ENCODE measurements around the gene SORBS2. TPM values are rescaled to one million over a fixed set of nuclear protein-coding genes. Genes with fewer than 3 reads are reported as not detected.
"Not testable (repeated sequence)": the region's sequence is repeated elsewhere in the genome, so short reads cannot be mapped to it uniquely, and the experiment has no call there.

Gene SORBS2
- total RNA-seq, 1 donor from 2014 or later, result 43.2 TPM

GRCh38 chr4:185708348-185708747 lies 103.6 kb downstream of the SORBS2 start:
- no peak for DNase-seq (ENCODE audit: extremely low spot score, unreplicated experiment)
- Mint-ChIP-seq H3K9me3 (no peaks in the 10 kb centered on the region), H3K4me3 (no peak overlapping the region), H3K27ac (peak overlapping the region; percentile 60), H3K36me3 (peaks cover 6% of the 10 kb centered on the region), H3K27me3 (no peaks in the 10 kb centered on the region), H3K4me1 (ENCODE audit: unreplicated experiment) (peaks cover 18% of the 10 kb centered on the region)
- no peak for TF ChIP-seq CTCF (conservative IDR thresholded peaks at IDR 0.05)

GRCh38 chr4:185707622-185708021 lies 104.4 kb downstream of the SORBS2 start:
- not testable (repeated sequence) for H3K36me3 Mint-ChIP-seq; H3K9me3 Mint-ChIP-seq; H3K27ac Mint-ChIP-seq; H3K4me3 Mint-ChIP-seq; DNase-seq (ENCODE audit: extremely low spot score, unreplicated experiment); H3K27me3 Mint-ChIP-seq
- H3K4me1 Mint-ChIP-seq (ENCODE audit: unreplicated experiment), result peaks cover 11% of the 10 kb centered on the region

GRCh38 chr4:185702147-185702663 lies 109.8 kb downstream of the SORBS2 start:
- no peaks in the 10 kb centered on the region for H3K9me3 Mint-ChIP-seq
- no peaks in the 10 kb centered on the region for H3K36me3 Mint-ChIP-seq
- DNase-seq (ENCODE audit: extremely low spot score, unreplicated experiment), result no peak
- no peak overlapping the region for H3K27ac Mint-ChIP-seq
- peaks cover 3% of the 10 kb centered on the region for H3K27me3 Mint-ChIP-seq
- TF ChIP-seq CTCF (conservative IDR thresholded peaks at IDR 0.05), result no peak
- no peak overlapping the region for H3K4me3 Mint-ChIP-seq
- H3K4me1 Mint-ChIP-seq (ENCODE audit: unreplicated experiment), result peaks cover 9% of the 10 kb centered on the region

- no peak for DNase-seq (ENCODE audit: extremely low spot score, unreplicated experiment)
- H3K4me3 Mint-ChIP-seq, result no peak overlapping the region
- TF ChIP-seq CTCF (conservative IDR thresholded peaks at IDR 0.05), result no peak
- no peak overlapping the region for H3K27ac Mint-ChIP-seq
- H3K27me3 Mint-ChIP-seq, result peaks cover 4% of the 10 kb centered on the region
- no peaks in the 10 kb centered on the region for H3K9me3 Mint-ChIP-seq
- no peaks in the 10 kb centered on the region for H3K36me3 Mint-ChIP-seq
- peaks cover 9% of the 10 kb centered on the region for H3K4me1 Mint-ChIP-seq (ENCODE audit: unreplicated experiment)
Measured at GRCh38 chr4:185700630-185701029, 111.4 kb downstream of the SORBS2 start.

- Mint-ChIP-seq H3K4me3 (no peak overlapping the region), H3K36me3 (no peaks in the 10 kb centered on the region), H3K9me3 (no peaks in the 10 kb centered on the region), H3K27me3 (peaks cover 4% of the 10 kb centered on the region), H3K27ac (no peak overlapping the region), H3K4me1 (ENCODE audit: unreplicated experiment) (peaks cover 9% of the 10 kb centered on the region)
- no peak for DNase-seq (ENCODE audit: extremely low spot score, unreplicated experiment)
- TF ChIP-seq CTCF (conservative IDR thresholded peaks at IDR 0.05), result no peak
Measured at GRCh38 chr4:185700048-185700447, 111.9 kb downstream of the SORBS2 start.

GRCh38 chr4:185697488-185697887 lies 114.5 kb downstream of the SORBS2 start:
- Mint-ChIP-seq H3K36me3 (no peaks in the 10 kb centered on the region), H3K4me1 (ENCODE audit: unreplicated experiment) (peaks cover 9% of the 10 kb centered on the region), H3K27me3 (peaks cover 13% of the 10 kb centered on the region), H3K4me3 (no peak overlapping the region), H3K27ac (no peak overlapping the region), H3K9me3 (no peaks in the 10 kb centered on the region)
- DNase-seq (ENCODE audit: extremely low spot score, unreplicated experiment), result no peak
- no peak for TF ChIP-seq CTCF (conservative IDR thresholded peaks at IDR 0.05)

All from type B pancreatic cell (in vitro differentiated cells).